GM12872 (cell line): ENCODE data around the gene CD69.

Experiments
- CTCF ChIP-seq: IDR thresholded peaks from 3 replicates; pipeline ENCODE4 v1.5.1; 2011; ENCODE audit warnings: low read depth, mild to moderate bottlenecking, low read length, moderate library complexity; ENCODE audit not compliant: insufficient read depth

Gene CD69

GRCh38 chr12:9797722-9798619 lies 37.3 kb upstream of the CD69 start:
- TF ChIP-seq CTCF, result peak; percentile 85

GRCh38 chr12:9796971-9797370 lies 36.3 kb upstream of the CD69 start:
- TF ChIP-seq CTCF, result no peak

GRCh38 chr12:9796346-9796745 lies 35.6 kb upstream of the CD69 start:
- TF ChIP-seq CTCF, result no peak

- no peak for TF ChIP-seq CTCF
These were observed 35.2 kb upstream of the CD69 start for GRCh38 chr12:9795945-9796344.

GRCh38 chr12:9794484-9795093 lies 33.9 kb upstream of the CD69 start:
- TF ChIP-seq CTCF, result no peak

GRCh38 chr12:9793779-9794395 lies 33.2 kb upstream of the CD69 start:
- TF ChIP-seq CTCF, result no peak

GRCh38 chr12:9792961-9793617 lies 32.4 kb upstream of the CD69 start:
- TF ChIP-seq CTCF, result no peak
